GM23338 (cell line): ENCODE data around the gene CYP24A1. TPM values are rescaled to one million over a fixed set of nuclear protein-coding genes. Genes with fewer than 3 reads are reported as not detected.

Experiments
- CREB1 ChIP-seq: fragments of 250-450 bp; sonication (Bioruptor Pico); IDR thresholded peaks from 2 replicates; pipeline ENCODE4 v1.5.0; 2020; ENCODE audit warnings: low read depth, mild to moderate bottlenecking, moderate library complexity
- JUNB ChIP-seq: IDR thresholded peaks from one replicate; pipeline ENCODE4 v1.6.1; 2016; ENCODE audit warnings: antibody characterized with exemption; ENCODE audit not compliant: unreplicated experiment
- NANOG ChIP-seq: IDR thresholded peaks from 2 replicates; pipeline ENCODE4 v1.6.1; 2016; ENCODE audit warnings: antibody characterized with exemption, borderline replicate concordance
- REST ChIP-seq: IDR thresholded peaks from one replicate; pipeline ENCODE4 v1.6.1; 2018; ENCODE audit warnings: antibody characterized with exemption; ENCODE audit not compliant: unreplicated experiment
- ZNF114 ChIP-seq: fragments of 250-450 bp; sonication (Bioruptor Pico); IDR thresholded peaks from 2 replicates; pipeline ENCODE4 v1.5.0; 2020; ENCODE audit warnings: mild to moderate bottlenecking, moderate library complexity
- ZNF331 ChIP-seq: fragments of 250-450 bp; sonication (Bioruptor Pico); IDR thresholded peaks from 2 replicates; pipeline ENCODE4 v1.5.0; 2020; ENCODE audit warnings: low read depth, mild to moderate bottlenecking, moderate library complexity
- ZNF462 ChIP-seq: fragments of 250-450 bp; sonication (Bioruptor Pico); IDR thresholded peaks from 2 replicates; pipeline ENCODE4 v1.5.0; 2020; ENCODE audit warnings: mild to moderate bottlenecking, moderate library complexity
- polyA plus RNA-seq: library from polyadenylated mRNA; unstranded; fragments of >200 nt; fragmentation: Nextera tagmentation; extraction: Ambion mirVana; gene quantifications from 2 replicates; pipeline ENCODE4 v1.2.1, GENCODE V29; 2016
- total RNA-seq: library from RNA; depleted of rRNA; stranded (reverse); fragments of >200 nt; shearing (Covaris generic); gene quantifications from 2 replicates; pipeline ENCODE4 v1.2.3, GENCODE V29; 2014

The CYP24A1 gene
- total and polyA plus RNA-seq, 2 experiments from 2014 or later: 0.10 TPM; not detected in 1

GRCh38 chr20:54158856-54159418 is 14.8 kb downstream of the CYP24A1 start (continued):
- no peak for TF ChIP-seq ZNF462
- no peak for TF ChIP-seq NANOG
- TF ChIP-seq ZNF114 (CRISPR knock-in tag): no peak
- TF ChIP-seq REST: no peak
- TF ChIP-seq JUNB: no peak
- TF ChIP-seq ZNF331: no peak
- no peak for TF ChIP-seq CREB1 (CRISPR knock-in tag)
